Measurements from ENCODE around the gene QRSL1. TPM values are rescaled to one million over a fixed set of nuclear protein-coding genes. Genes with fewer than 3 reads are reported as not detected.

Gene QRSL1
- total and polyA plus RNA-seq, 9 of the 15 experiments (the other 6 are each of a cell fraction or from before 2014, with no cell fraction given), result 14.6 to 31.5 (median 23.0) TPM

DNA sequence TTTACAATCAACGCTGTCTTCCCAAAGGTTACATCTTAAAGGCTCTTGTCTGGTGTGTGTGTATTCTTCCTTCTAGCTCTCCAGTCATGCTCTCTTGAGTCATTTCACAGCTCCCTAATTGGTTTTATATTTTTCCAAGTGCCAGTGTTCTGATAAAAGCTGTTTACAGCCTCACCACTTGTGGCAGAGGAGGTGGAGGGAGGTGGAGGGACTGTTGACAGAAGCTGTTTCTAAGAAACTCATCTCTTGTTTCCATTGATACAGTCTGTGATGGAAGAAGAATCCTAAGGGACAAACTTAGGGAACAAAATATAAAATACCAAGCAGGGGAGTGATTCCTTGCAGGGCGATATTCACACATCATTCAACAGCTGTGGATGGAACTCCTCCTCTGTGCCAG lies 64.0 kb downstream of the QRSL1 start:
- intact Hi-C loops (cut with micrococcal nuclease), result no loop called here
- Histone ChIP-seq H3K9me3 (replicated peaks; ENCODE audit: control insufficient read depth, insufficient read depth, low read depth, low read length) (no peaks in the 10 kb centered on the region), H3K4me1 (replicated peaks in 1 of 2; ENCODE audit: control insufficient read depth in 2 of 2, insufficient read depth in 2 of 2, low read length in 2 of 2) (no peaks in the 10 kb centered on the region), H3K9ac (ENCODE audit: insufficient read depth in 1 of 2, low read depth in 2 of 2, low read length in 2 of 2) (no peak overlapping the region), H3K27me3 (ENCODE audit: control insufficient read depth in 2 of 2, insufficient read depth in 2 of 2, low read length in 2 of 2) (peaks cover 7 to 10% of the 10 kb centered on the region in 2 experiments; a peak in 4 of 5 replicates), H3K9me1 (ENCODE audit: control insufficient read depth, insufficient read depth, low read length) (no peaks in the 10 kb centered on the region), H2AFZ (ENCODE audit: low read depth, low read length) (no peak overlapping the region), H3K36me3 (ENCODE audit: control insufficient read depth, insufficient read depth, low read length) (no peaks in the 10 kb centered on the region), H3K27ac (ENCODE audit: extremely low read depth, low read depth, low read length) (no peak overlapping the region), H3K4me3 (no peak overlapping the region), H3K4me2 (ENCODE audit: insufficient read depth, low read length) (no peak overlapping the region), H4K20me1 (replicated peaks; ENCODE audit: control insufficient read depth, insufficient read depth, low read length) (no peaks in the 10 kb centered on the region), H3K79me2 (ENCODE audit: control insufficient read depth, insufficient read depth, low read length) (no peaks in the 10 kb centered on the region)
- POLR2A ChIA-PET, result interaction anchor here (1.1 to 2.3 kb wide), 2 partner anchors 9 to 10 kb away, joined by 3 to 7 read pairs; no protein-coding TSS in a partner anchor
- 8% methylated on average over 2 of the region's 2 CpGs for WGBS (ENCODE audit: insufficient coverage, low coverage, missing lambda C conversion rate)
- BruUV-seq (replicated peaks), result no TSS peak
- CTCF ChIA-PET (ENCODE audit: low intra/inter-chr PET ratio), result no interaction called here
- no peak for DNase-seq (ENCODE audit: extremely low read depth in 1 of 4, low spot score in 3 of 4)
- in situ Hi-C loops (cut with MboI), result no loop called here
- no peak for ATAC-seq
- FAIRE-seq, result no peak
- no peak for TF ChIP-seq CBFA2T3 (IDR thresholded peaks at IDR 0.05)
- TF ChIP-seq HCFC1 (IDR thresholded peaks at IDR 0.05; ENCODE audit: low read depth, low read length), result no peak
- no peak for TF ChIP-seq KLF10 (CRISPR knock-in tag; IDR thresholded peaks at IDR 0.05)
- no peak for TF ChIP-seq TBP (optimal IDR thresholded peaks at IDR 0.05; ENCODE audit: low read depth, low read length)
- no peak for TF ChIP-seq ASH1L (IDR thresholded peaks at IDR 0.05; ENCODE audit: borderline replicate concordance, low read depth, partially characterized antibody)
- TF ChIP-seq ZNF551 (CRISPR knock-in tag; IDR thresholded peaks at IDR 0.05), result no peak
- no peak for TF ChIP-seq RFX1 (IDR thresholded peaks at IDR 0.05)
- no peak for TF ChIP-seq CEBPB (tag; IDR thresholded peaks at IDR 0.05)
- no peak for TF ChIP-seq FOXP1 (CRISPR knock-in tag; IDR thresholded peaks at IDR 0.05)
- no peak for TF ChIP-seq ZNF584 (CRISPR knock-in tag; IDR thresholded peaks at IDR 0.05; ENCODE audit: low read depth)
- TF ChIP-seq POLR2AphosphoS5 (IDR thresholded peaks at IDR 0.05; ENCODE audit: control insufficient read depth, insufficient read depth, low read depth, low read length), result no peak
- TF ChIP-seq PKNOX1 (IDR thresholded peaks at IDR 0.05), result no peak
- TF ChIP-seq, protein P1, sequence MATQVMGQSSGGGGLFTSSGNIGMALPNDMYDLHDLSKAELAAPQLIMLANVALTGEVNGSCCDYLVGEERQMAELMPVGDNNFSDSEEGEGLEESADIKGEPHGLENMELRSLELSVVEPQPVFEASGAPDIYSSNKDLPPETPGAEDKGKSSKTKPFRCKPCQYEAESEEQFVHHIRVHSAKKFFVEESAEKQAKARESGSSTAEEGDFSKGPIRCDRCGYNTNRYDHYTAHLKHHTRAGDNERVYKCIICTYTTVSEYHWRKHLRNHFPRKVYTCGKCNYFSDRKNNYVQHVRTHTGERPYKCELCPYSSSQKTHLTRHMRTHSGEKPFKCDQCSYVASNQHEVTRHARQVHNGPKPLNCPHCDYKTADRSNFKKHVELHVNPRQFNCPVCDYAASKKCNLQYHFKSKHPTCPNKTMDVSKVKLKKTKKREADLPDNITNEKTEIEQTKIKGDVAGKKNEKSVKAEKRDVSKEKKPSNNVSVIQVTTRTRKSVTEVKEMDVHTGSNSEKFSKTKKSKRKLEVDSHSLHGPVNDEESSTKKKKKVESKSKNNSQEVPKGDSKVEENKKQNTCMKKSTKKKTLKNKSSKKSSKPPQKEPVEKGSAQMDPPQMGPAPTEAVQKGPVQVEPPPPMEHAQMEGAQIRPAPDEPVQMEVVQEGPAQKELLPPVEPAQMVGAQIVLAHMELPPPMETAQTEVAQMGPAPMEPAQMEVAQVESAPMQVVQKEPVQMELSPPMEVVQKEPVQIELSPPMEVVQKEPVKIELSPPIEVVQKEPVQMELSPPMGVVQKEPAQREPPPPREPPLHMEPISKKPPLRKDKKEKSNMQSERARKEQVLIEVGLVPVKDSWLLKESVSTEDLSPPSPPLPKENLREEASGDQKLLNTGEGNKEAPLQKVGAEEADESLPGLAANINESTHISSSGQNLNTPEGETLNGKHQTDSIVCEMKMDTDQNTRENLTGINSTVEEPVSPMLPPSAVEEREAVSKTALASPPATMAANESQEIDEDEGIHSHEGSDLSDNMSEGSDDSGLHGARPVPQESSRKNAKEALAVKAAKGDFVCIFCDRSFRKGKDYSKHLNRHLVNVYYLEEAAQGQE (IDR thresholded peaks at IDR 0.05; ENCODE audit: borderline replicate concordance), result no peak
- TF ChIP-seq, protein P1 (CRISPR knock-in tag; IDR thresholded peaks at IDR 0.05; ENCODE audit: low read depth), result no peak

All from K562 (cell line).